Left renal pelvis (tissue), 4 donors: ENCODE measurements around the gene FAM174B. TPM values are rescaled to one million over a fixed set of nuclear protein-coding genes. Genes with fewer than 3 reads are reported as not detected.
A peak's percentile ranks its signal among the peaks of the same experiment; 100 is the strongest.

Source experiments
- DNase-seq, 4 donors: peaks; one replicate each; pipeline ENCODE4 v3.0.0-alpha.2; 2013; ENCODE audit warnings: low read depth in 4 of 4, low spot score in 3 of 4
- polyA plus RNA-seq, 4 donors: library from polyadenylated mRNA; unstranded; fragments of 120-200 nt; gene quantifications; one replicate each; pipeline ENCODE4 v1.2.1, GENCODE V29; 2013; ENCODE audit not compliant: insufficient read length in 4 of 4

Gene FAM174B
- polyA plus RNA-seq, 4 donors = 16.3 to 40.1 (median 36.2) TPM

GRCh38 chr15:92645051-92645631, 10.4 kb downstream of the FAM174B start:
- no peak for DNase-seq

GRCh38 chr15:92643849-92644815, 11.4 kb downstream of the FAM174B start:
- DNase-seq = no peak

GRCh38 chr15:92638709-92639365, 16.7 kb downstream of the FAM174B start:
- no peak for DNase-seq

- DNase-seq = peak in 1 of 4 donors; percentile 63
These were observed 17.3 kb downstream of the FAM174B start for GRCh38 chr15:92638291-92638708.

GRCh38 chr15:92637626-92638025, 17.9 kb downstream of the FAM174B start:
- no peak for DNase-seq

- DNase-seq = no peak
These were observed 18.6 kb downstream of the FAM174B start for GRCh38 chr15:92636908-92637481.

- DNase-seq = no peak
These were observed 19.1 kb downstream of the FAM174B start for GRCh38 chr15:92636401-92636907.

GRCh38 chr15:92634671-92635201, 20.8 kb downstream of the FAM174B start:
- DNase-seq = no peak

GRCh38 chr15:92634060-92634459, 21.5 kb downstream of the FAM174B start:
- no peak for DNase-seq

- DNase-seq = no peak
These were observed 22.2 kb downstream of the FAM174B start for GRCh38 chr15:92633418-92633817.

- no peak for DNase-seq
These were observed 22.6 kb downstream of the FAM174B start for GRCh38 chr15:92633001-92633400.

GRCh38 chr15:92631721-92632120, 23.9 kb downstream of the FAM174B start:
- DNase-seq = no peak

GRCh38 chr15:92629975-92630626, 25.5 kb downstream of the FAM174B start:
- no peak for DNase-seq

- no peak for DNase-seq
These were observed 26.1 kb downstream of the FAM174B start for GRCh38 chr15:92629276-92629974.

- DNase-seq = no peak
These were observed 28.6 kb downstream of the FAM174B start for GRCh38 chr15:92627014-92627413.

GRCh38 chr15:92625251-92625980, 30.2 kb downstream of the FAM174B start:
- no peak for DNase-seq

- no peak for DNase-seq
These were observed 31.1 kb downstream of the FAM174B start for GRCh38 chr15:92624401-92624991.

- no peak for DNase-seq
These were observed 32.1 kb downstream of the FAM174B start for GRCh38 chr15:92623435-92623834.
